HuH-7 (cell line): Measurements from ENCODE around the gene PTPRF.
"Not testable (repeated sequence)": the region's sequence is repeated elsewhere in the genome, so short reads cannot be mapped to it uniquely, and the experiment has no call there.

Source experiments
- DNase-seq: peaks from one replicate; pipeline ENCODE4 v3.0.0; 2011; ENCODE audit warnings: low spot score

Gene PTPRF

DNA sequence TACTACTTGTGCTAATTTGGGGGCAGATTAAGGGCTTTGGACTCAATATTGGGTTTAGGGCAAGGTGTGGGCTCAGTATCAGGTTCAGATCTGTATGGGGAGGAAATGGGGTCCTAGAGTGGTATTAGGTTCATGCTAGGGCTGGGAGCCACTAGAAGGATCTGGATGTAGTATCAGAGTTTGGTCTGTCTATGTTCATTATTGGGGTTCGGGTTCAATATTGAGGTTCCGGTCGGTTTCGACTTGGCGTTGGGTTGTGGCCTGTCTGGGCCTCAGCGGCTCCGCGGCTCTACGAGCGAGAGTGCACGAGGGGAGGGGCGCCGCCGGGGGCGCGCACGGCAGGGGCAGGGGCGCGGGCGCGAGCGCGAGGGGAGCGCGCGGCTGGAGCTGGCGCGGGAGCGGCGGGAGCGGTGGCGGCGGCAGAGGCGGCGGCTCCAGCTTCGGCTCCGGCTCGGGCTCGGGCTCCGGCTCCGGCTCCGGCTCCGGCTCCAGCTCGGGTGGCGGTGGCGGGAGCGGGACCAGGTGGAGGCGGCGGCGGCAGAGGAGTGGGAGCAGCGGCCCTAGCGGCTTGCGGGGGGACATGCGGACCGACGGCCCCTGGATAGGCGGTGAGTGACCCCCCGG, at the start of gene PTPRF:
PTPRF (plus strand) TSS at position 401 of the 624 bp plus-strand sequence. CDS start 14,193 bp downstream, outside the sequence.
- DNase-seq, result peak; percentile 89

GRCh38 chr1:43481491-43481890, 49.2 kb upstream of the PTPRF start:
- no peak for DNase-seq

DNA sequence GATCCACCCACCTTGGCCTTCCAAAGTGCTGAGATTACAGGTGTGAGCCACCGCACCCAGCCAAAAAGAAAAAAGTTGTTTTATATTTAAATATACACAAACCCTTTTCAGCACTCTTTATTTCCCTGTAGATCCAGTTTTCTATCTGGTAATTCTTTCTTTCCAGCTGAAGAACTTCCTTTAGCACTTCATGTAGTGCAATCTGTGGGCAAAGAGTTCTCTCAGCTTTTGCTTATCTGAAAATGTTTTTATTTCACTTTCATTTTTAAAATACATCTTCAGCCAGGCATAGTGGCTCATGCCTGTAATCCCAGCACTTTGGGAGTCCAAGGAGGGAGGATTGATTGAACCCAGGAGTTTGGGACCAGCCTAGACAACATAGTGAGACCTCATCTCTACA, 48.5 kb upstream of the PTPRF start:
- no peak for DNase-seq

- no peak for DNase-seq
These were observed 46.3 kb upstream of the PTPRF start for GRCh38 chr1:43484367-43484766.

DNA sequence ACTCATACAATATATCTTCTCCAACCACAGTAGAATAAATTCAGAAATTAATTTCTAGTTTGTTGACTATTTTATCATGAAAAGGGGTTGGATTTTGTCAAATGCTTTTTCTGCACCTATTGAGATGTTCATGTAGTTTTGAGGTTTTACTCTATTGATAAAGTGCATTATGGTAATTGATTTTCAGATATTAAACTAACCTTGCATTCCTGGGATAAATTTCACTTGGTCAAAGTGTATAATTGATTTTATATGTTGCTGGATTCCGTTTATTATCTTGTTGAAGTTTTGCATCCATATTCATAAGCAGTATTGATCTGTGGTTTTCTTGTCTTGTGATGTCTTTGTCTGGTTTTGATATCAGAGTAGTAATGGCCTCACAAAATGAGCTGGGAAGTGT, 42.5 kb upstream of the PTPRF start:
- DNase-seq, result no peak

- no peak for DNase-seq
These were observed 39.6 kb upstream of the PTPRF start for GRCh38 chr1:43491061-43491460.

DNA sequence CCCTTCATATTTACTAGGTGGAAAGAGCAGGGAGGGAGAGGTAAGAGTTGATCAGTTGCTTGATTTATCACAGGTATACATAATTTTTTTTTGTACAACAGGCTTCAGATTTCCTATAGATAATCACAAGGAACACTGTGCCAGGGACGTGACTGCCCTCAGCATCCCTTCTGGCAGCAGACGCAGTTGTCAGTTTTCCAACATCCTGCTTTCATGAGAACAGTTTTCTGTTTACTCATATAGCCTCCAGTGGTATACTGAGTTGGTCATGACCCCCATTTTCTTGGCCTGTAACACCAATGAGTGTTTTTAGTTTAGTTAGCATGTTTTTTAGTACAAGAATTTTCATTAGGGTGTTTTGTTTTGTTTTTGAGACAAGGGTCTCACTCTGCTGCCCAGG, 37.9 kb upstream of the PTPRF start:
- no peak for DNase-seq

DNA sequence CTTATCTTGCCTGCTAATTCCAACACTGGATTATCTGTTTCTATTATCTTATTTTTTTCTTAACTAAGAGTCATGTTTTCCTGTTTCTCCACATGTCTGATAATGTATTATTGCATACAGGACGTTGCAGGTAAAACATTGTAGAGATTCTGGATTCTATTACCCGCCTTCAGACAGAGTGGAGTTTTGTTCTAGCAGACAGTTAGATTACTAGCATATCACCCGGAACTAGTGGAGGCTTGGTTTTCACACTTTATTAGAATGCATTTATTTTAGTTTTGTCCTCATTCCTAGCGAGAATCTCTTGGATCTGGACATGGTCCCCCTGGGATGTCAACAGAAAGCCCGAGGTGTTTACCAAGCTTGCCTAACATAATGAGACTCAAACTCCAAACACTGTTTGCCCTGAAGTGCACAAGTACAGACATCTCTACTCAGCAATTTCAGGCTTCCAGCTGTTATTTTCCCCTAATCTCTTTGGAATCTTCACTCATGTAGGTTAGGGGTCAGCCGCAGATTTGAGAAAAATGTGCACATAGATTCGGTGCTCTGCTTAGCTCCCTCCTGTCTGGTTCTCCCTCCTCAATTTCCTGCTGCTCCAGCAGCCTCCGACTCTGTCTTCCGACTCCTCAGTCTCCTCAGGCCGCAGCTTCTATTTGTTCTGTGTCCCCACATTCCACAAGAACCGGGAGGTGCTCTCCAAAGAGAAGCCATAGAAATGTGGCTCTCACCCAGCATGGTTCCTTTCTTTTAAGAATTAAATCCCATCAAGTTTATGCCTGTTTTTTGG, 36.8 kb upstream of the PTPRF start:
- DNase-seq, result peak; percentile 79

DNA sequence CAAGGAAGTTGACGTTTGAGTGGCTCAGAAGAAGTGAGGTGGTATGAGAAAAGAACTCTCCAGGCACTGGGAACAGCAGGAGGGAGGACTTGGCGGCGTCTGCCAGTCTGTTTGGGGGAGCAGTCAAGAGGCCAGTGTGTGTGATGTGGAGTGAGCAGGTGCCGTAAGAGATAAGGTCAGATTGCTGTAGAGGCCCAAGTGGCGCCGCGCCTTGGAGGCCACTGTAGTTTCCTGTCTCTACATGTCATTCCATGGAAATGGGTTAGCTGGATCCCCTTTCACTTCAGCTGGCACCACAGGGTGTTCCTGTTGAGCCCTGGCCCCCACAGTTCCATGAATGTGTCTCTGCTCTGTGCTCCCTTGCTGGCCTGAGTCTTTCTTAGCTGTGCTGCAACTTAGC, 35.5 kb upstream of the PTPRF start:
- no peak for DNase-seq

- no peak for DNase-seq
These were observed 30.8 kb upstream of the PTPRF start for GRCh38 chr1:43499898-43500297.

- DNase-seq, result not testable (repeated sequence)
These were observed 28.9 kb upstream of the PTPRF start for GRCh38 chr1:43501806-43502205.

GRCh38 chr1:43503534-43503933, 27.1 kb upstream of the PTPRF start:
- DNase-seq, result no peak

- no peak for DNase-seq
These were observed 25.5 kb upstream of the PTPRF start for GRCh38 chr1:43505077-43505780.

GRCh38 chr1:43506233-43506632, 24.4 kb upstream of the PTPRF start:
- no peak for DNase-seq

DNA sequence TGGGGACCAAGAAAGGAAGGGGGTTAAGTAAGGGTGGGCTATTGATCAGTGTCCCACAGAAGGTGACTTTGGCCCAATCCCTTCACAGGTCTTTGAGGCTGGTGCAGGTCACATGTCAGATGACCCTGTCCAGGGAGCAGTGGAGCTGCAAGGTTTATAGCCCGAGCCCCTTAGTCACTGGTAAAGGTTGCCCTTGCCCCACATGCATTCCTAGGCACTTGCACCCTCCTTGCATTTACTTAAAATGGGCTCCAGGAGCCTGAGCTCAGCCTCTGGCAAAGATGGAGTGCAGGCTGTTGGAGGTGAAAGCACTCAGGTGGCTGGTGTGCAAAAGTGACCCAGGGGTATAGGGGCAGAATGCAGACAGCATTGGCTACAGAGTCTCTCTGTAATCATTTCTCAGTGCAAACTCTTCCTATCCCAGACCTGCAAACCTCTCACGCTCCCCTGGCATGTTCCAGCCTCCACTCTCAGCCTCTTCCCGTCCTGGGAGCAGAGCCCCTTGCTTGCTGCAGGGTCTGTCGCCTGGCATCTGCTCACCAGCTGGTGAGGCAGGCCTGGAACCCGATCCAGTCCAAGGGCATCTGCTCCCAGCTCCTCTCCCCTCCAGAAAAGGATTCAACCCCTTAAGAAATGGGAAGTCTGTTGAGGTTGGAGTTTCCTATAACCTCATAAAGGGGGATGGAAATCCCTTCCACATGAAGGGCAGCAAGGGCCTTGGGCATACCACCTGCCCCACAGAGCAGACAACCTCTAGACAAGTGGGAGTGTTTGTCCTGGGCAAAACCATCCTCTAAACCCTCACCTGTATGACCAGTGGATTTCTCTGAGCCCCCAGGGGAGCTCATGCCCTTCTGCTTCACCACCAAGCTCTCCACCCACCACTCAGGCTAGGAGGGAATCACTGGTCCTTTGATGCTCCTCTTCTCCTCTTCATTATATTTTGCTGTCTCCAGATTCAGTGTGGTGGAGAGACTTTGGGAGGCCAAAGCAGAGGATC, 23.1 kb upstream of the PTPRF start:
- no peak for DNase-seq

- no peak for DNase-seq
These were observed 21.5 kb upstream of the PTPRF start for GRCh38 chr1:43509007-43509739.

- no peak for DNase-seq
These were observed 20.8 kb upstream of the PTPRF start for GRCh38 chr1:43509740-43510375.

- DNase-seq, result no peak
These were observed 20.1 kb upstream of the PTPRF start for GRCh38 chr1:43510621-43511020.

DNA sequence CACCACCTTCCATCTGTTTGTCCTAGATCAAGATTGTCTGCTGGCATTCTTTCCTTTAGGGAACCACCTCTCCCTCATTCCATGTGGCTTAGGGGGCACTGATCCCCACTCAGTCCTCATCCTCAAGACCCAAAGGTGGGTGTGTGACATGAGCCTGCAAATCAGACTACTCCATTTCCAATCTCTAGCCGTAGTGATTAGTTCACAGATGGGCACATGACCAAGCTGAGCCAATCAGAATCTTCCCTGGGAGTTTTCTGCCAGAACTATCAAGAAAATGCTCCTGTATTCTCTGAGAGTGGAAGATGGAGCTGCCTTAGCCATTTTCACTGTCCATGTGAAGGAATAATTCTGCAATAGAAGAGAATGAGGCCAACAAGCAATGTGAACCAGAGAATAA, 19.3 kb upstream of the PTPRF start:
- DNase-seq, result no peak

- DNase-seq, result no peak
These were observed 18.6 kb upstream of the PTPRF start for GRCh38 chr1:43512133-43512532.

DNA sequence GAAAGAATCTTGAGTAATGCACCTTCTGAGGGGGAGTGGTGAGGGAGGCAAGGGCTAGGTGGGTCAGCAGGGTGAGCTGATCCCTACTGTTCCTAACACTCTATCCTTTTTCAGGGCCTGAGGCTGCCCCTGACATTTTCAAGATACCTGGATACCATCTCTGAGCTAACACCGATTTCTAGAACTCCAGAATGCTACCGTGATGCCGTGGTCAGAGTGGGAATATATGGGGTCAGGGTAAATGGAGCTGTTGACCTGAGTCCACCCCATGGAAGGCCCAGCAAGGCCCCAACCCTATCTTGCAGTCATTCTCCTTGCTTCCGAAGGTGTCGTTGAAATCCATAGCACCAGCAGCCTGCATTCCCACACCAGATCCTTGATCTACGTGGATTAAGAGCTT, 18.0 kb upstream of the PTPRF start:
- no peak for DNase-seq
